Fibroblast of pulmonary artery (primary cell): ENCODE results near the gene SRP19.

Experiments used
- DNase-seq: peaks from one replicate; pipeline ENCODE4 v3.0.0-alpha.2; 2010; ENCODE audit warnings: low read depth
- H3K4me3 ChIP-seq: replicated peaks from 2 replicates; pipeline ENCODE4 v1.5.1; 2011; ENCODE audit warnings: low read depth, mild to moderate bottlenecking, control low read depth, low read length, moderate library complexity
- CTCF ChIP-seq: IDR thresholded peaks from 2 replicates; pipeline ENCODE4 v1.5.1; 2011; ENCODE audit warnings: mild to moderate bottlenecking, control low read depth, low read length, inconsistent platforms; ENCODE audit errors: missing control alignments

The SRP19 gene

GRCh38 chr5:112867411-112867810, 6.3 kb downstream of the SRP19 start:
- no peak for DNase-seq
- TF ChIP-seq CTCF: no peak
- no peak overlapping the region for H3K4me3 ChIP-seq

GRCh38 chr5:112869948-112870347, 8.9 kb downstream of the SRP19 start:
- H3K4me3 ChIP-seq: no peak overlapping the region
- DNase-seq: no peak
- TF ChIP-seq CTCF: no peak

- no peak for DNase-seq
- H3K4me3 ChIP-seq: no peak overlapping the region
- no peak for TF ChIP-seq CTCF
These were observed 9.9 kb downstream of the SRP19 start for GRCh38 chr5:112870966-112871365.

GRCh38 chr5:112876362-112876761, 15.3 kb downstream of the SRP19 start:
- H3K4me3 ChIP-seq: no peak overlapping the region
- DNase-seq: no peak
- no peak for TF ChIP-seq CTCF

- no peak overlapping the region for H3K4me3 ChIP-seq
- no peak for TF ChIP-seq CTCF
- DNase-seq: no peak
These were observed 17.0 kb downstream of the SRP19 start for GRCh38 chr5:112878101-112878500.

GRCh38 chr5:112878760-112879159, 17.7 kb downstream of the SRP19 start:
- TF ChIP-seq CTCF: no peak
- no peak overlapping the region for H3K4me3 ChIP-seq
- peak; percentile 18 for DNase-seq

GRCh38 chr5:112880219-112880964, 19.3 kb downstream of the SRP19 start:
- H3K4me3 ChIP-seq: no peak overlapping the region
- DNase-seq: no peak
- no peak for TF ChIP-seq CTCF
